Peyer's patch (tissue), 4 donors: ENCODE data around the gene FAM222A.

Source experiments
- CTCF ChIP-seq, 6 experiments: fragments of 450-650 bp in 4 of 6; fragments of 200-600 bp in 2 of 6; sonication (generic) in 1 of 6; IDR thresholded peaks; one replicate each; pipeline ENCODE4 v1.5.1; 2017 to 2019; ENCODE audit warnings: antibody characterized with exemption in 6 of 6, mild to moderate bottlenecking in 3 of 6, moderate library complexity in 1 of 6
- POLR2A ChIP-seq, 2 donors: fragments of 450-650 bp; IDR thresholded peaks; one replicate each; pipeline ENCODE4 v1.5.1; 2017; ENCODE audit warnings: antibody characterized with exemption in 2 of 2, mild to moderate bottlenecking in 2 of 2, moderate library complexity in 2 of 2

GRCh38 chr12:109734219-109735000 lies 20.8 kb downstream of the FAM222A start:
- TF ChIP-seq CTCF (IDR thresholded peaks at IDR 0.05) (no peak), POLR2A (IDR thresholded peaks at IDR 0.05) (no peak)
